Neural progenitor cell (in vitro differentiated cells): ENCODE results near the gene PRRG2. TPM values are rescaled to one million over a fixed set of nuclear protein-coding genes. Genes with fewer than 3 reads are reported as not detected.
"Not testable (repeated sequence)": the region's sequence is repeated elsewhere in the genome, so short reads cannot be mapped to it uniquely, and the experiment has no call there.

ENCODE experiments used
- DNase-seq: peaks from one replicate; pipeline ENCODE4 v3.0.0-alpha.2; 2016; ENCODE audit warnings: low spot score
- H2AFZ ChIP-seq: fragments of 200-600 bp; sonication (generic); replicated peaks from 2 replicates; pipeline ENCODE4 v1.6.1; 2016; ENCODE audit warnings: antibody characterized with exemption
- H3F3A ChIP-seq: fragments of 200-600 bp; sonication (generic); 2 replicates; pipeline ENCODE4 v1.6.1; 2016; ENCODE audit warnings: antibody characterized with exemption, low read depth
- H3K27ac ChIP-seq: fragments of 200-600 bp; sonication (generic); 2 replicates; pipeline ENCODE4 v1.5.1; 2016; ENCODE audit warnings: mild to moderate bottlenecking
- H3K27me3 ChIP-seq: fragments of 200-600 bp; sonication (generic); 2 replicates; pipeline ENCODE4 v1.6.1; 2016; ENCODE audit warnings: mild to moderate bottlenecking, moderate library complexity
- H3K36me3 ChIP-seq: fragments of 200-600 bp; sonication (generic); 2 replicates; pipeline ENCODE4 v1.5.1; 2016
- H3K4me1 ChIP-seq: fragments of 200-600 bp; sonication (generic); 2 replicates; pipeline ENCODE4 v1.6.1; 2016; ENCODE audit warnings: mixed run types
- H3K4me2 ChIP-seq: fragments of 200-600 bp; sonication (generic); 2 replicates; pipeline ENCODE4 v1.6.1; 2016
- H3K4me3 ChIP-seq: fragments of 200-600 bp; sonication (generic); 2 replicates; pipeline ENCODE4 v1.5.1; 2016
- H3K79me2 ChIP-seq: fragments of 200-600 bp; sonication (generic); 2 replicates; pipeline ENCODE4 v1.6.1; 2016; ENCODE audit warnings: low read depth
- H3K9ac ChIP-seq: fragments of 200-600 bp; sonication (generic); 2 replicates; pipeline ENCODE4 v1.6.1; 2016
- H3K9me3 ChIP-seq: fragments of 200-600 bp; sonication (generic); 2 replicates; pipeline ENCODE4 v1.5.1; 2016; ENCODE audit warnings: low read depth
- H4K20me1 ChIP-seq: fragments of 200-600 bp; sonication (generic); 2 replicates; pipeline ENCODE4 v1.6.1; 2016; ENCODE audit warnings: low read depth
- H3K27ac Mint-ChIP-seq: 3 replicates; pipeline ENCODE4 v1.8.0; 2021; ENCODE audit warnings: mixed read lengths
- H3K27me3 Mint-ChIP-seq: 2 replicates; pipeline ENCODE4 v1.8.0; 2022; ENCODE audit warnings: low read depth, mild to moderate bottlenecking, inconsistent platforms, moderate library complexity, mixed read lengths; ENCODE audit not compliant: insufficient read depth
- H3K36me3 Mint-ChIP-seq: 3 replicates; pipeline ENCODE4 v1.8.0; 2021; ENCODE audit warnings: mixed read lengths
- H3K4me1 Mint-ChIP-seq: 3 replicates; pipeline ENCODE4 v1.8.0; 2021; ENCODE audit warnings: mixed read lengths
- H3K4me3 Mint-ChIP-seq: 3 replicates; pipeline ENCODE4 v1.8.0; 2021; ENCODE audit warnings: mild to moderate bottlenecking, moderate library complexity, mixed read lengths
- H3K9me3 Mint-ChIP-seq: 3 replicates; pipeline ENCODE4 v1.8.0; 2020; ENCODE audit warnings: mixed read lengths
- CTCF ChIP-seq: fragments of 200-600 bp; sonication (generic); IDR thresholded peaks from 2 replicates; pipeline ENCODE4 v1.5.1; 2017; ENCODE audit warnings: antibody characterized with exemption, mild to moderate bottlenecking
- EZH2 ChIP-seq: fragments of 200-600 bp; sonication (generic); IDR thresholded peaks from 2 replicates; pipeline ENCODE4 v1.6.1; 2017; ENCODE audit warnings: antibody characterized with exemption, mild to moderate bottlenecking, moderate library complexity
- EZH2phosphoT487 ChIP-seq: fragments of 200-600 bp; sonication (generic); IDR thresholded peaks from 2 replicates; pipeline ENCODE4 v1.6.1; 2017; ENCODE audit warnings: antibody characterized with exemption
- total RNA-seq: library from RNA; depleted of rRNA; stranded (reverse); fragments of >200 nt; gene quantifications from 2 replicates; pipeline ENCODE4 v1.2.3, GENCODE V29; 2015; ENCODE audit warnings: low replicate concordance

Gene PRRG2
- total RNA-seq, 1 donor from 2014 or later: 0.09 TPM

GRCh38 chr19:49616532-49616931, 35.4 kb downstream of the PRRG2 start:
- H3F3A ChIP-seq: no peaks in the 10 kb centered on the region
- TF ChIP-seq EZH2 (no peak), CTCF (no peak), EZH2phosphoT487 (no peak)
- no peak overlapping the region for H3K9ac ChIP-seq
- no peaks in the 10 kb centered on the region for H3K4me1 ChIP-seq
- Mint-ChIP-seq H3K9me3 (no peaks in the 10 kb centered on the region), H3K36me3 (peaks cover 28% of the 10 kb centered on the region), H3K27ac (no peak overlapping the region), H3K4me1 (no peaks in the 10 kb centered on the region), H3K27me3 (peaks cover 6% of the 10 kb centered on the region), H3K4me3 (no peak overlapping the region)
- no peaks in the 10 kb centered on the region for H3K27me3 ChIP-seq
- H3K36me3 ChIP-seq: peaks cover 5% of the 10 kb centered on the region
- no peak overlapping the region for H3K27ac ChIP-seq
- peaks cover 51% of the 10 kb centered on the region for H4K20me1 ChIP-seq
- no peaks in the 10 kb centered on the region for H3K9me3 ChIP-seq
- no peak overlapping the region for H2AFZ ChIP-seq
- H3K79me2 ChIP-seq: peaks cover 35% of the 10 kb centered on the region
- H3K4me3 ChIP-seq: no peak overlapping the region
- no peak overlapping the region for H3K4me2 ChIP-seq
- no peak for DNase-seq

- DNase-seq: no peak
- no peaks in the 10 kb centered on the region for H3K27me3 ChIP-seq
- H4K20me1 ChIP-seq: peaks cover 49% of the 10 kb centered on the region
- H3K9me3 ChIP-seq: no peaks in the 10 kb centered on the region
- Mint-ChIP-seq H3K27me3 (peaks cover 6% of the 10 kb centered on the region), H3K4me3 (no peak overlapping the region), H3K27ac (no peak overlapping the region), H3K9me3 (no peaks in the 10 kb centered on the region), H3K4me1 (peaks cover under 1% of the 10 kb centered on the region), H3K36me3 (peaks cover 31% of the 10 kb centered on the region)
- no peak overlapping the region for H3K9ac ChIP-seq
- H3K79me2 ChIP-seq: peaks cover 33% of the 10 kb centered on the region
- H3K4me1 ChIP-seq: no peaks in the 10 kb centered on the region
- peaks cover under 1% of the 10 kb centered on the region for H3F3A ChIP-seq
- H3K4me2 ChIP-seq: no peak overlapping the region
- no peak overlapping the region for H3K27ac ChIP-seq
- peaks cover 5% of the 10 kb centered on the region for H3K36me3 ChIP-seq
- H2AFZ ChIP-seq: no peak overlapping the region
- no peak for TF ChIP-seq CTCF
- TF ChIP-seq EZH2: no peak
- TF ChIP-seq EZH2phosphoT487: no peak
- H3K4me3 ChIP-seq: no peak overlapping the region
Measured at GRCh38 chr19:49616945-49617344, 35.8 kb downstream of the PRRG2 start.

GRCh38 chr19:49617860-49618259, 36.7 kb downstream of the PRRG2 start:
- H3K4me3 Mint-ChIP-seq, DNase-seq, H3K27ac Mint-ChIP-seq, H3K4me1 ChIP-seq, H3K27me3 ChIP-seq, H3K27me3 Mint-ChIP-seq, H3K9me3 Mint-ChIP-seq, H2AFZ ChIP-seq, H3K9me3 ChIP-seq, H3K4me3 ChIP-seq, H3K4me2 ChIP-seq, H3K27ac ChIP-seq, H3K4me1 Mint-ChIP-seq, H3K36me3 ChIP-seq, H3F3A ChIP-seq, H3K9ac ChIP-seq: not testable (repeated sequence)
- H3K79me2 ChIP-seq: peaks cover 24% of the 10 kb centered on the region
- H4K20me1 ChIP-seq: peaks cover 40% of the 10 kb centered on the region
- H3K36me3 Mint-ChIP-seq: peaks cover 34% of the 10 kb centered on the region

GRCh38 chr19:49624967-49625910, 44.1 kb downstream of the PRRG2 start:
- Mint-ChIP-seq H3K36me3 (peaks cover 22% of the 10 kb centered on the region), H3K4me3 (no peak overlapping the region), H3K27ac (no peak overlapping the region), H3K27me3 (peaks cover 2% of the 10 kb centered on the region), H3K4me1 (peaks cover 2% of the 10 kb centered on the region), H3K9me3 (no peaks in the 10 kb centered on the region)
- DNase-seq: no peak
- H3K9ac ChIP-seq: no peak overlapping the region
- H3K4me2 ChIP-seq: no peak overlapping the region
- peaks cover 16% of the 10 kb centered on the region for H4K20me1 ChIP-seq
- no peaks in the 10 kb centered on the region for H3K9me3 ChIP-seq
- H3K4me3 ChIP-seq: no peak overlapping the region
- no peak overlapping the region for H2AFZ ChIP-seq
- no peaks in the 10 kb centered on the region for H3K27me3 ChIP-seq
- no peaks in the 10 kb centered on the region for H3K4me1 ChIP-seq
- peaks cover 32% of the 10 kb centered on the region for H3F3A ChIP-seq
- peaks cover 2% of the 10 kb centered on the region for H3K36me3 ChIP-seq
- no peaks in the 10 kb centered on the region for H3K79me2 ChIP-seq
- no peak for TF ChIP-seq EZH2phosphoT487
- TF ChIP-seq CTCF: no peak
- no peak for TF ChIP-seq EZH2
- H3K27ac ChIP-seq: no peak overlapping the region
